Lower lobe of right lung (tissue), 2 donors: ENCODE measurements around the gene ERG28. TPM values are rescaled to one million over a fixed set of nuclear protein-coding genes. Genes with fewer than 3 reads are reported as not detected.
A peak's percentile ranks its signal among the peaks of the same experiment; 100 is the strongest.

Experiments used
- ATAC-seq, 2 donors: fragments of 200-7000 bp; cut with Tn5 transposase; one replicate each; pipeline ENCODE4 v1.9.1; 2020 to 2022; ENCODE audit warnings: mild to moderate bottlenecking in 2 of 2, moderate library complexity in 2 of 2
- DNase-seq: peaks from one replicate; pipeline ENCODE4 v3.0.0-alpha.2; 2020
- H3K27ac ChIP-seq: fragments of 200-600 bp; one replicate; pipeline ENCODE4 v1.8.0; 2022
- H3K27me3 ChIP-seq: fragments of 200-600 bp; one replicate; pipeline ENCODE4 v1.8.0; 2022; ENCODE audit warnings: low read depth
- H3K36me3 ChIP-seq: fragments of 200-600 bp; one replicate; pipeline ENCODE4 v1.8.0; 2022; ENCODE audit warnings: mild to moderate bottlenecking
- H3K4me1 ChIP-seq: fragments of 200-600 bp; one replicate; pipeline ENCODE4 v1.8.0; 2022
- H3K4me3 ChIP-seq: fragments of 200-600 bp; one replicate; pipeline ENCODE4 v1.8.0; 2022; ENCODE audit warnings: mild to moderate bottlenecking
- H3K9me3 ChIP-seq: fragments of 200-600 bp; one replicate; pipeline ENCODE4 v1.8.0; 2022
- intact Hi-C: fragments of 100-400 bp; cut with DNase I; formaldehyde crosslinking; loops from one replicate; pipeline ENCODE4 v1.11.0; 2022
- total RNA-seq: library from RNA; stranded (reverse); fragmentation: NEBNext Ultra II Directional; extraction: Animal tissue kit (Norgen Biotek cat#: 25700); gene quantifications from one replicate; pipeline ENCODE4 v1.2.1, GENCODE V29; 2021
- TF ChIP-seq, protein P1 (sequence below): fragments of 200-600 bp; IDR thresholded peaks from one replicate; pipeline ENCODE4 v1.8.0; 2022; ENCODE audit warnings: antibody characterized with exemption, mild to moderate bottlenecking
- donor health status: DM: no; HTN: yes; CAD: no; lungs with severe emphysema.

Gene ERG28
- total RNA-seq, 1 donor from 2014 or later: 30.2 TPM

DNA sequence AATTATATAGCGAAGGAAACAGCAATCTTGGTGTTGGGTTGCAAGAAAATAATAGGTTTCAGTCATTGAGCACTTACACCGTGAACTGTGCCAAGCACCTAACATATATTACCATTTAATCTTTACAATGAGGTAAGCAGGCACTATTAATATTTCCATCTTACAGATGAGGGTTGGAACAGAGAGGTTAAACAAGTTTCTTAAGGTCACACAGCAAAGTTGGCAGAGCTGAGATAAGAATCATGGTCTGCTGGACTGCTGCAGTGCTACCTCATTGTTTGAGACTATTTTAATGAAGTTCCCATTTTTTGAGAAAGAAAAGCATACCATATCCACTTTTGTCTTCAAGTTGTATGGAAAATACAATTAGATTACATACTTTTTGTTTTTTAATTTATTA, 1.7 kb downstream of the ERG28 start:
- DNase-seq: no peak
- intact Hi-C loops: no loop called here
- Histone ChIP-seq H3K36me3 (peaks cover 38% of the 10 kb centered on the region), H3K9me3 (no peaks in the 10 kb centered on the region), H3K27me3 (no peaks in the 10 kb centered on the region), H3K4me3 (no peak overlapping the region), H3K27ac (no peak overlapping the region), H3K4me1 (peaks cover 13% of the 10 kb centered on the region)
- ATAC-seq: no peak
- TF ChIP-seq, protein P1, sequence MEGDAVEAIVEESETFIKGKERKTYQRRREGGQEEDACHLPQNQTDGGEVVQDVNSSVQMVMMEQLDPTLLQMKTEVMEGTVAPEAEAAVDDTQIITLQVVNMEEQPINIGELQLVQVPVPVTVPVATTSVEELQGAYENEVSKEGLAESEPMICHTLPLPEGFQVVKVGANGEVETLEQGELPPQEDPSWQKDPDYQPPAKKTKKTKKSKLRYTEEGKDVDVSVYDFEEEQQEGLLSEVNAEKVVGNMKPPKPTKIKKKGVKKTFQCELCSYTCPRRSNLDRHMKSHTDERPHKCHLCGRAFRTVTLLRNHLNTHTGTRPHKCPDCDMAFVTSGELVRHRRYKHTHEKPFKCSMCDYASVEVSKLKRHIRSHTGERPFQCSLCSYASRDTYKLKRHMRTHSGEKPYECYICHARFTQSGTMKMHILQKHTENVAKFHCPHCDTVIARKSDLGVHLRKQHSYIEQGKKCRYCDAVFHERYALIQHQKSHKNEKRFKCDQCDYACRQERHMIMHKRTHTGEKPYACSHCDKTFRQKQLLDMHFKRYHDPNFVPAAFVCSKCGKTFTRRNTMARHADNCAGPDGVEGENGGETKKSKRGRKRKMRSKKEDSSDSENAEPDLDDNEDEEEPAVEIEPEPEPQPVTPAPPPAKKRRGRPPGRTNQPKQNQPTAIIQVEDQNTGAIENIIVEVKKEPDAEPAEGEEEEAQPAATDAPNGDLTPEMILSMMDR: no peak

DNA sequence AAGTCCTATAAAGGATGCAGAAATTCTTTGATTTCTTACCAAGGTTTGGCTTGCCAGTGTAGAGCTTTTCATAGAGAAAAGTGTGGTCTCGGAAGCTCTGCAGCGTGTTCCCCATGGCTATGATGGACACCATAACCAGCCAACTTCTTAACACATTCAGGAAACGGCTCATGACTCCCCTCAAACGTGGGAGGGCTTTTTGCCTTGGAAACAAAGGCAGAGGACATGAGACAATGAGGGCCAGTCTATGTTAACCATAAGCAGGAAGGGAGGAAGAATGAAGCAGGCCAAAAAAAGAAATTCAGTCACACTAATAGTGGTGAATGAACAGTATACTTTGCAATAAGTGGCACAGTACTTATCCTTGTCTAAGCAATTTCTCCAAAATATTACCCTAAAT, 3.3 kb downstream of the ERG28 start:
- DNase-seq (no peak), ATAC-seq (no peak)
- H3K27me3 ChIP-seq: no peaks in the 10 kb centered on the region
- H3K36me3 ChIP-seq: peaks cover 53% of the 10 kb centered on the region
- H3K9me3 ChIP-seq: no peaks in the 10 kb centered on the region
- H3K4me1 ChIP-seq: peaks cover 13% of the 10 kb centered on the region
- TF ChIP-seq, protein P1: no peak
- no peak overlapping the region for H3K4me3 ChIP-seq
- H3K27ac ChIP-seq: no peak overlapping the region
- intact Hi-C loops: no loop called here

DNA sequence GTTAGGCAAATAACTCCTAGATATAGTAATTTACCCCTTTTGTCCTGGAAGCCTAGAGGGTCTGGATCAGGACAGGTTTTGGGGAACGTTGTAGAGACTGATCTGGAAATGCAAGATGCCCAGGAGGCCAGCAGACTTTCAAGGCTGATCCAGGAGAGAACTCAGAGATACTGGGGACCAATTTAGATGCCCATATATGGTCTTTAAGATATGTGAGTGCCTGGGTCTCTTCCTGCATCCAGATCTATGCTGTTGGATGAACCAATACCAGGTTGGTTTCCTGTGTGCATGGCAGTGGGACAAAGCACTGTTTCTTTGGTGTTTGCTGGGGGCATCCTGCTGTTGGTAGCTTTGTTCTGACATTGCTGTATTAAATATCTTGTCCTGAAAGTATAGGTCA, 5.4 kb downstream of the ERG28 start:
- Histone ChIP-seq H3K9me3 (no peaks in the 10 kb centered on the region), H3K4me3 (no peak overlapping the region), H3K27me3 (no peaks in the 10 kb centered on the region), H3K27ac (no peak overlapping the region), H3K36me3 (peaks cover 74% of the 10 kb centered on the region), H3K4me1 (peaks cover 4% of the 10 kb centered on the region)
- TF ChIP-seq, protein P1: no peak
- no peak for DNase-seq
- no peak for ATAC-seq
- intact Hi-C loops: no loop called here

DNA sequence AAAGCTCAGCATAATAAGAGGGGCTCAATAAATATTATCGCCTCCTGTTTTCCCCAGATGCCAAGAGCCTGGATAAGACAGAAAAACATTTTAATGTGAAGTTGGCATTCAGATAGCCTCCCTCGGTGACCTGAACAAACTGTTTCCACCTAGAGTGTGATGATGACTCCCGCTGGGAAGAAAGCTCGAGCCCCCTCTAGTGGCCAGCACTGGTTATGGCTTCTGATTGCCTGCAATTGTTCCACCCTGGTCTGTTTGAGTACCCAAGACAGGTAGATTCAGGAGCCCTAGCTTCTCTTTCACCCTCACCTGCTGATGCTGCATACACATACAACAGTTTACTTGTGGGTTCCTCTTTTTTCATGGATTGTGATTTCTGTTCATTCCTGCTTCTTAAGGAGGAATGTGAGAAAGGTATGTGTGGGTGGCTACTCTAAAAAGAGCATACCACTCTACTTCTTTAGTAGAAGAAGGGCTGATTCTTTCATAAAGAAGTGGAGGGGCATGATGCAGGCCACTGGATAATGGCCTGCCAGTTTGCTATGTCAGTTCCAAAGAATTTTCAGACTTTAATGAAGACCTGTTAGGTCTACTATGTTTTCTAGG, 6.4 kb downstream of the ERG28 start:
- TF ChIP-seq, protein P1: peak; percentile 97
- ATAC-seq: peak; percentile 82 to 92
- no peak overlapping the region for H3K4me3 ChIP-seq
- H3K4me1 ChIP-seq: no peaks in the 10 kb centered on the region
- DNase-seq: peak; percentile 83
- H3K27ac ChIP-seq: no peak overlapping the region
- H3K9me3 ChIP-seq: no peaks in the 10 kb centered on the region
- no peaks in the 10 kb centered on the region for H3K27me3 ChIP-seq
- H3K36me3 ChIP-seq: peaks cover 84% of the 10 kb centered on the region
- intact Hi-C loops: loop anchor here (5.0 kb wide), 1 partner anchor 77 kb away; the partner anchor contains the start of gene FLVCR2

DNA sequence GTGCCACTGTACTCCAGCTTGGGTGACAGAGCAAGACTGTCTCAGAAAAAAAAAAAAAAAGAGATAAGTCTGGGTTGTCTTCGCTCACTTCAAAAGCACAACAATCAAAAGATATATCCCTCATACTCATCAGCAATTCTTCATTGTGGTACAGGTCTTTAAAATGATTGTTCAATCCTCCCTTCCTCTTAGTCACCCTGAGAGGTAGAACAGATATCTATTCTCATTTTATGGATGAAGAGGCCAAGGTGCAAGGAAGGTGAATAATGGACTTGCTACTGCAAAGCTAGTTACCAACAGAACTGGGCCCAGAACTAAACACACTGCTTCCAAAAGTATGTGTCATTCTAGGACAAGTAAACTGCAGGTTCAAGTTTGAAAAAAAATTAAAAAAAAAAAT, 7.1 kb downstream of the ERG28 start:
- TF ChIP-seq, protein P1: no peak
- no peak overlapping the region for H3K4me3 ChIP-seq
- H3K4me1 ChIP-seq: no peaks in the 10 kb centered on the region
- H3K36me3 ChIP-seq: peaks cover 88% of the 10 kb centered on the region
- ATAC-seq: no peak
- no peak overlapping the region for H3K27ac ChIP-seq
- H3K27me3 ChIP-seq: no peaks in the 10 kb centered on the region
- no peak for DNase-seq
- no peaks in the 10 kb centered on the region for H3K9me3 ChIP-seq
- intact Hi-C loops: loop anchor here (5.0 kb wide), 1 partner anchor 76 kb away; the partner anchor contains the start of gene FLVCR2
